HFFc6 (cell line): Measurements from ENCODE around the gene DLX3. TPM values are rescaled to one million over a fixed set of nuclear protein-coding genes. Genes with fewer than 3 reads are reported as not detected.

Source experiments
- DNase-seq: peaks from one replicate; pipeline ENCODE4 v3.0.0-alpha.2; 2018
- H3K27ac Mint-ChIP-seq: 2 replicates; pipeline ENCODE4 v1.8.0; 2020; ENCODE audit warnings: mild to moderate bottlenecking, mixed read lengths
- H3K27me3 Mint-ChIP-seq: 2 replicates; pipeline ENCODE4 v1.8.0; 2021; ENCODE audit warnings: mild to moderate bottlenecking, moderate library complexity, mixed read lengths; ENCODE audit not compliant: insufficient read depth
- H3K36me3 Mint-ChIP-seq: 2 replicates; pipeline ENCODE4 v1.8.0; 2021; ENCODE audit warnings: low read depth, mixed read lengths
- H3K4me1 Mint-ChIP-seq: 2 replicates; pipeline ENCODE4 v1.8.0; 2020; ENCODE audit warnings: low read depth, mixed read lengths
- H3K4me3 Mint-ChIP-seq: 2 replicates; pipeline ENCODE4 v1.8.0; 2020; ENCODE audit warnings: mild to moderate bottlenecking, moderate library complexity, mixed read lengths
- H3K9me3 Mint-ChIP-seq: 2 replicates; pipeline ENCODE4 v1.8.0; 2020; ENCODE audit warnings: mild to moderate bottlenecking, mixed read lengths
- CTCF ChIP-seq: fragments of 200-600 bp; sonication (generic); IDR thresholded peaks from 2 replicates; pipeline ENCODE4 v1.5.0; 2021; ENCODE audit warnings: antibody characterized with exemption, mild to moderate bottlenecking
- total RNA-seq, 6 experiments: library from RNA; stranded (reverse); fragmentation: NEBNext Ultra II Directional; extraction: Animal tissue kit (Norgen Biotek cat#: 25700); gene quantifications; 2 replicates in 1 of 6; 3 replicates in 5 of 6; pipeline ENCODE4 v1.2.3, GENCODE V29; 2021

DLX3 gene
- total RNA-seq, 6 experiments from 2014 or later = not detected

GRCh38 chr17:50026837-50027171 lies 31.8 kb upstream of the DLX3 start:
- peak overlapping the region; percentile 97 for H3K27ac Mint-ChIP-seq
- peak; percentile 99 for TF ChIP-seq CTCF
- H3K9me3 Mint-ChIP-seq = no peaks in the 10 kb centered on the region
- peak overlapping the region; percentile 88 for H3K4me3 Mint-ChIP-seq
- peak; percentile 88 for DNase-seq
- H3K4me1 Mint-ChIP-seq = peaks cover 44% of the 10 kb centered on the region
- H3K27me3 Mint-ChIP-seq = no peaks in the 10 kb centered on the region; the same call in 1 of the 2 replicates
- no peaks in the 10 kb centered on the region for H3K36me3 Mint-ChIP-seq

GRCh38 chr17:50026046-50026675 lies 31.1 kb upstream of the DLX3 start:
- H3K4me3 Mint-ChIP-seq = peak overlapping the region; percentile 88; the same call in 1 of the 2 replicates
- peaks cover 51% of the 10 kb centered on the region for H3K4me1 Mint-ChIP-seq
- no peak for TF ChIP-seq CTCF
- H3K27ac Mint-ChIP-seq = peak overlapping the region; percentile 97
- H3K36me3 Mint-ChIP-seq = no peaks in the 10 kb centered on the region
- H3K27me3 Mint-ChIP-seq = peaks cover 3% of the 10 kb centered on the region
- no peaks in the 10 kb centered on the region for H3K9me3 Mint-ChIP-seq
- no peak for DNase-seq

- H3K9me3 Mint-ChIP-seq = no peaks in the 10 kb centered on the region
- peaks cover 4% of the 10 kb centered on the region for H3K27me3 Mint-ChIP-seq
- H3K27ac Mint-ChIP-seq = no peak overlapping the region
- TF ChIP-seq CTCF = no peak
- DNase-seq = no peak
- no peak overlapping the region for H3K4me3 Mint-ChIP-seq
- H3K36me3 Mint-ChIP-seq = no peaks in the 10 kb centered on the region
- H3K4me1 Mint-ChIP-seq = peaks cover 56% of the 10 kb centered on the region
Observed at GRCh38 chr17:50024808-50025207, 29.8 kb upstream of the DLX3 start.

GRCh38 chr17:50023520-50023919 lies 28.5 kb upstream of the DLX3 start:
- H3K9me3 Mint-ChIP-seq = no peaks in the 10 kb centered on the region
- peaks cover 53% of the 10 kb centered on the region for H3K4me1 Mint-ChIP-seq
- H3K4me3 Mint-ChIP-seq = no peak overlapping the region
- H3K27ac Mint-ChIP-seq = no peak overlapping the region
- H3K36me3 Mint-ChIP-seq = no peaks in the 10 kb centered on the region
- DNase-seq = no peak
- H3K27me3 Mint-ChIP-seq = peaks cover 4% of the 10 kb centered on the region
- TF ChIP-seq CTCF = no peak

GRCh38 chr17:50022463-50023130 lies 27.6 kb upstream of the DLX3 start:
- Mint-ChIP-seq H3K4me3 (no peak overlapping the region), H3K9me3 (no peaks in the 10 kb centered on the region), H3K4me1 (peaks cover 44% of the 10 kb centered on the region), H3K36me3 (no peaks in the 10 kb centered on the region), H3K27me3 (peaks cover 7% of the 10 kb centered on the region), H3K27ac (peak overlapping the region; percentile 12; the same call in 1 of the 2 replicates)
- peak; percentile 42 for DNase-seq
- TF ChIP-seq CTCF = no peak
